ENCODE results near the gene RGS6. TPM values are rescaled to one million over a fixed set of nuclear protein-coding genes. Genes with fewer than 3 reads are reported as not detected.

RGS6 gene
- total RNA-seq, 4 donors from 2014 or later: 0.54 to 9.1 (median 3.3) TPM

DNA sequence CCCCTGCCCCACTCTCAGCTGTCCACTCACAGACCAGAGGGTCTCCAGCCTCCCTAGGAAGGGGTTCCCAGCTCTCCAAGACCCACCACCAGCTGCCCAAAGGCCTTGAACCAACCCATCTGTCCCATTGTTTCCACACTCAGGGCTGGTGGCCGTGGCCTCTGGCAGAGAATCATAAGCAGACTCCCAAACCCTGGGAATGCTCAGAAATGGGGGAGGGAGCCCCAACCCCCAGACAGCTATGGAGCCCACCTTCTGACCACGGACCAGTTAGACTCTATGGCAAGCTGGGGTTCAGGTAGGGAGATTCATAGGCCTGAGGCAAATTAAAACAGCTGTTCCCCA, 681.7 kb downstream of the RGS6 start:
- H3K4me1 ChIP-seq: no peaks in the 10 kb centered on the region
- H3K27ac ChIP-seq: no peak overlapping the region
- H3K36me3 ChIP-seq: no peaks in the 10 kb centered on the region
- DNase-seq: no peak
- H3K4me3 ChIP-seq: no peak overlapping the region
- no peaks in the 10 kb centered on the region for H3K9me3 ChIP-seq
- no peaks in the 10 kb centered on the region for H3K27me3 ChIP-seq
- TF ChIP-seq, protein P1, sequence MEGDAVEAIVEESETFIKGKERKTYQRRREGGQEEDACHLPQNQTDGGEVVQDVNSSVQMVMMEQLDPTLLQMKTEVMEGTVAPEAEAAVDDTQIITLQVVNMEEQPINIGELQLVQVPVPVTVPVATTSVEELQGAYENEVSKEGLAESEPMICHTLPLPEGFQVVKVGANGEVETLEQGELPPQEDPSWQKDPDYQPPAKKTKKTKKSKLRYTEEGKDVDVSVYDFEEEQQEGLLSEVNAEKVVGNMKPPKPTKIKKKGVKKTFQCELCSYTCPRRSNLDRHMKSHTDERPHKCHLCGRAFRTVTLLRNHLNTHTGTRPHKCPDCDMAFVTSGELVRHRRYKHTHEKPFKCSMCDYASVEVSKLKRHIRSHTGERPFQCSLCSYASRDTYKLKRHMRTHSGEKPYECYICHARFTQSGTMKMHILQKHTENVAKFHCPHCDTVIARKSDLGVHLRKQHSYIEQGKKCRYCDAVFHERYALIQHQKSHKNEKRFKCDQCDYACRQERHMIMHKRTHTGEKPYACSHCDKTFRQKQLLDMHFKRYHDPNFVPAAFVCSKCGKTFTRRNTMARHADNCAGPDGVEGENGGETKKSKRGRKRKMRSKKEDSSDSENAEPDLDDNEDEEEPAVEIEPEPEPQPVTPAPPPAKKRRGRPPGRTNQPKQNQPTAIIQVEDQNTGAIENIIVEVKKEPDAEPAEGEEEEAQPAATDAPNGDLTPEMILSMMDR (IDR thresholded peaks at IDR 0.05): no peak
- TF ChIP-seq POLR2A (IDR thresholded peaks at IDR 0.05): no peak

DNA sequence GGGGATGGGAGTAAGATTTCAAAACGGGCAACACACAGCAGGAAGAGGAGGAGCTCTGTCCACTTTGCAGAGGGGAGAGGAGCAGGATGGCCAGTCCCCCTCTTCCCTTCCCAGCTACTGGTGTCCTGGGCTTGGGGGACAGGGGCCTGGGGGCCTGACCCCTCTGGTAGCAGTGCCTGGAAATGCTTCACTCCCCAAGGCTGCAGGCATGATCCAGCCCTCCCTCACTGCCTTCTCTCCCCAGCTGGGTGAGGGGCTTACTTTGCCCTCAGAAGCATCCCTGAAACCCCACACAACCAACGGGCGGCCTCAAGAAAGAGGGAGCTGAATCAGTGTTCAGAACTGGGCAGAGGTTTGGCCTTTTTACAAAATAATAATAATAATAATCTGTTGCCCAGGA, 682.1 kb downstream of the RGS6 start:
- TF ChIP-seq POLR2A (IDR thresholded peaks at IDR 0.05): no peak
- TF ChIP-seq, protein P1 (IDR thresholded peaks at IDR 0.05): no peak
- Histone ChIP-seq H3K9me3 (no peaks in the 10 kb centered on the region), H3K4me1 (no peaks in the 10 kb centered on the region), H3K4me3 (no peak overlapping the region), H3K36me3 (no peaks in the 10 kb centered on the region), H3K27me3 (no peaks in the 10 kb centered on the region), H3K27ac (no peak overlapping the region)
- no peak for DNase-seq

DNA sequence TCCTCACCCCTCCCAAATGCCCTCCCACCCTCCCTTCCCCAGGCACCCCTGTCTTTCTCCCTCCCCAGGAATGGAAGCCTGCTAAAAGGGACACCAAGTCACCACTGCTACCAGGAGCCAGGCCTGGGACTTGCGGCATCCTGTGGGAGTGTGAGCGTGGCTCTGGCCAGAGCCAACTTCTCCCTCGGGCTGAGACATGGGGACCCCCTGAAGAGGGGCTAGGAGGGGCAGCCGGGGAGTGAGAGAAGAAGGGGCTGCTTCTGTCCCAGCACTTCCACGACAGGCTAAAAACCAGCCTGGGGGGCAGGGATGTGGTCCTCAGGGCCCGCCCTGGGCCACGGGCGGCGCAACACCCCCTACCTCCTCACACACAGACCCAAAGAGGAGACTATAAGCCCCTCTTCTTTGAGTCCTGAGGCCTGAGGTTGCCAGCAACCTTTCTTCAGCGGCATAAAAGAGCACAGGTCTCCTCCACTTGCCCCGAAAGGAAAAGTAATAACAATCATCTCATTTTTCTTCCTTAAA, 682.7 kb downstream of the RGS6 start:
- no peaks in the 10 kb centered on the region for H3K36me3 ChIP-seq
- H3K4me1 ChIP-seq: no peaks in the 10 kb centered on the region
- H3K27me3 ChIP-seq: no peaks in the 10 kb centered on the region
- TF ChIP-seq, protein P1 (IDR thresholded peaks at IDR 0.05): no peak
- no peak for TF ChIP-seq POLR2A (IDR thresholded peaks at IDR 0.05)
- no peak for DNase-seq
- H3K27ac ChIP-seq: no peak overlapping the region
- no peaks in the 10 kb centered on the region for H3K9me3 ChIP-seq
- H3K4me3 ChIP-seq: no peak overlapping the region

- DNase-seq: peak in 1 of 3 donors; percentile 37
- H3K36me3 ChIP-seq: no peaks in the 10 kb centered on the region
Measured at GRCh38 chr14:72615451-72616121, 683.4 kb downstream of the RGS6 start.

More at GRCh38 chr14:72615451-72616121, 683.4 kb downstream of the RGS6 start:
- no peaks in the 10 kb centered on the region for H3K4me1 ChIP-seq
- no peak overlapping the region for H3K27ac ChIP-seq
- no peaks in the 10 kb centered on the region for H3K27me3 ChIP-seq
- TF ChIP-seq, protein P1 (IDR thresholded peaks at IDR 0.05): no peak
- TF ChIP-seq POLR2A (IDR thresholded peaks at IDR 0.05): no peak
- no peak overlapping the region for H3K4me3 ChIP-seq
- no peaks in the 10 kb centered on the region for H3K9me3 ChIP-seq

Small RNAs within 50 kb of the gene (small RNA-seq; reads per million reads assigned to genes)
- 0 reads per million in 2 donors for gene MIR7843
- 0 reads per million in 2 donors for gene RF00019
